HCT116 (cell line): ENCODE data around the gene SUGCT.

Source experiments
- EZH2 ChIP-seq: fragments of 200-600 bp; sonication (generic); IDR thresholded peaks from 2 replicates; pipeline ENCODE4 v1.6.1; 2017; ENCODE audit warnings: antibody characterized with exemption, mixed run types
- EZH2phosphoT487 ChIP-seq: fragments of 200-600 bp; IDR thresholded peaks from 2 replicates; pipeline ENCODE4 v1.6.1; 2018; ENCODE audit warnings: antibody characterized with exemption, borderline replicate concordance
- POLR2A ChIP-seq: IDR thresholded peaks from 2 replicates; pipeline ENCODE4 v1.7.0; 2011; ENCODE audit warnings: borderline replicate concordance; ENCODE audit not compliant: insufficient read depth, insufficient read length; ENCODE audit errors: extremely low read depth
- POLR2AphosphoS5 ChIP-seq: IDR thresholded peaks from 2 replicates; pipeline ENCODE4 v1.6.1; 2011; ENCODE audit warnings: mild to moderate bottlenecking, low read depth, low read length, moderate library complexity
- RAD21 ChIP-seq: IDR thresholded peaks from 2 replicates; pipeline ENCODE4 v1.6.1; 2012; ENCODE audit warnings: low read depth, mild to moderate bottlenecking
- SIN3A ChIP-seq: IDR thresholded peaks from 2 replicates; pipeline ENCODE4 v1.6.1; 2012; ENCODE audit warnings: low read depth
- SP1 ChIP-seq: IDR thresholded peaks from 2 replicates; pipeline ENCODE4 v1.6.1; 2012; ENCODE audit warnings: low read depth
- TCF7L2 ChIP-seq: IDR thresholded peaks from 2 replicates; pipeline ENCODE4 v1.7.0; 2011; ENCODE audit warnings: borderline replicate concordance, inconsistent platforms; ENCODE audit not compliant: insufficient read depth, insufficient read length; ENCODE audit errors: extremely low read depth
- TF ChIP-seq, protein P1 (sequence below), 3 experiments: fragments of 200-600 bp in 1 of 3; sonication (generic) in 1 of 3; IDR thresholded peaks in 2 of 3; conservative IDR thresholded peaks in 1 of 3; 2 replicates each; pipeline ENCODE4 v1.5.1; 2012 to 2017; ENCODE audit warnings: low read depth in 2 of 3, low read length in 2 of 3, antibody characterized with exemption in 1 of 3, borderline replicate concordance in 1 of 3, control low read depth in 1 of 3, mild to moderate bottlenecking in 1 of 3, mixed read lengths in 1 of 3, mixed run types in 1 of 3, moderate library complexity in 1 of 3; ENCODE audit not compliant: insufficient read depth in 1 of 3
- TF ChIP-seq, protein P2 (sequence below): IDR thresholded peaks from 2 replicates; pipeline ENCODE4 v1.6.1; 2012; ENCODE audit warnings: low read depth
- TF ChIP-seq, protein P3 (sequence below): IDR thresholded peaks from 2 replicates; pipeline ENCODE4 v1.6.1; 2012

DNA sequence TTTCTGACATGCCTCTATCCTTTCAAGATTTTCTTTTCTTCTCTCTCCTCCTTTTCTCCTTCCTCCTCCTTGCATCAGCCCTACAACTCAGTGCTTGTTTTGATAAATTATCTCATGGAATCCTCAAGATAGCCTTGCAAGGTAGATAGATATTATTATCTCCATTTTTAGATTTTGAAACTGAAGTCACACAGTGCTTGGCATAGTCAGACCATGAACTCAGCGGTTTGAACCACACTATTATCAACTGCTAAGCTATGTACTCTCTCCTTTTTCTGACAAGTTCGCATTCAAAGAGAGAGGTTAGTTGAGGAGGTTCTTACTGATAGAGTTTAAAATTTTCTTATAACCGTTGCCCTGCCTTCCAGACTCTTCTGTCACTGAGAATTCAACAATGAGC lies 79.1 kb downstream of the SUGCT start:
- TF ChIP-seq, protein P1, sequence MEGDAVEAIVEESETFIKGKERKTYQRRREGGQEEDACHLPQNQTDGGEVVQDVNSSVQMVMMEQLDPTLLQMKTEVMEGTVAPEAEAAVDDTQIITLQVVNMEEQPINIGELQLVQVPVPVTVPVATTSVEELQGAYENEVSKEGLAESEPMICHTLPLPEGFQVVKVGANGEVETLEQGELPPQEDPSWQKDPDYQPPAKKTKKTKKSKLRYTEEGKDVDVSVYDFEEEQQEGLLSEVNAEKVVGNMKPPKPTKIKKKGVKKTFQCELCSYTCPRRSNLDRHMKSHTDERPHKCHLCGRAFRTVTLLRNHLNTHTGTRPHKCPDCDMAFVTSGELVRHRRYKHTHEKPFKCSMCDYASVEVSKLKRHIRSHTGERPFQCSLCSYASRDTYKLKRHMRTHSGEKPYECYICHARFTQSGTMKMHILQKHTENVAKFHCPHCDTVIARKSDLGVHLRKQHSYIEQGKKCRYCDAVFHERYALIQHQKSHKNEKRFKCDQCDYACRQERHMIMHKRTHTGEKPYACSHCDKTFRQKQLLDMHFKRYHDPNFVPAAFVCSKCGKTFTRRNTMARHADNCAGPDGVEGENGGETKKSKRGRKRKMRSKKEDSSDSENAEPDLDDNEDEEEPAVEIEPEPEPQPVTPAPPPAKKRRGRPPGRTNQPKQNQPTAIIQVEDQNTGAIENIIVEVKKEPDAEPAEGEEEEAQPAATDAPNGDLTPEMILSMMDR (IDR thresholded peaks at IDR 0.05 in 2 of 3, conservative IDR thresholded peaks at IDR 0.05 in 1 of 3; ENCODE audit: borderline replicate concordance in 1 of 3, insufficient read depth in 1 of 3, low read depth in 2 of 3, low read length in 2 of 3): no peak
- TF ChIP-seq POLR2AphosphoS5 (no peak), EZH2phosphoT487 (no peak), POLR2A (no peak), SIN3A (no peak), RAD21 (no peak), TCF7L2 (no peak), SP1 (no peak), EZH2 (no peak)
- TF ChIP-seq, protein P2, sequence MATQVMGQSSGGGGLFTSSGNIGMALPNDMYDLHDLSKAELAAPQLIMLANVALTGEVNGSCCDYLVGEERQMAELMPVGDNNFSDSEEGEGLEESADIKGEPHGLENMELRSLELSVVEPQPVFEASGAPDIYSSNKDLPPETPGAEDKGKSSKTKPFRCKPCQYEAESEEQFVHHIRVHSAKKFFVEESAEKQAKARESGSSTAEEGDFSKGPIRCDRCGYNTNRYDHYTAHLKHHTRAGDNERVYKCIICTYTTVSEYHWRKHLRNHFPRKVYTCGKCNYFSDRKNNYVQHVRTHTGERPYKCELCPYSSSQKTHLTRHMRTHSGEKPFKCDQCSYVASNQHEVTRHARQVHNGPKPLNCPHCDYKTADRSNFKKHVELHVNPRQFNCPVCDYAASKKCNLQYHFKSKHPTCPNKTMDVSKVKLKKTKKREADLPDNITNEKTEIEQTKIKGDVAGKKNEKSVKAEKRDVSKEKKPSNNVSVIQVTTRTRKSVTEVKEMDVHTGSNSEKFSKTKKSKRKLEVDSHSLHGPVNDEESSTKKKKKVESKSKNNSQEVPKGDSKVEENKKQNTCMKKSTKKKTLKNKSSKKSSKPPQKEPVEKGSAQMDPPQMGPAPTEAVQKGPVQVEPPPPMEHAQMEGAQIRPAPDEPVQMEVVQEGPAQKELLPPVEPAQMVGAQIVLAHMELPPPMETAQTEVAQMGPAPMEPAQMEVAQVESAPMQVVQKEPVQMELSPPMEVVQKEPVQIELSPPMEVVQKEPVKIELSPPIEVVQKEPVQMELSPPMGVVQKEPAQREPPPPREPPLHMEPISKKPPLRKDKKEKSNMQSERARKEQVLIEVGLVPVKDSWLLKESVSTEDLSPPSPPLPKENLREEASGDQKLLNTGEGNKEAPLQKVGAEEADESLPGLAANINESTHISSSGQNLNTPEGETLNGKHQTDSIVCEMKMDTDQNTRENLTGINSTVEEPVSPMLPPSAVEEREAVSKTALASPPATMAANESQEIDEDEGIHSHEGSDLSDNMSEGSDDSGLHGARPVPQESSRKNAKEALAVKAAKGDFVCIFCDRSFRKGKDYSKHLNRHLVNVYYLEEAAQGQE: no peak
- TF ChIP-seq, protein P3, sequence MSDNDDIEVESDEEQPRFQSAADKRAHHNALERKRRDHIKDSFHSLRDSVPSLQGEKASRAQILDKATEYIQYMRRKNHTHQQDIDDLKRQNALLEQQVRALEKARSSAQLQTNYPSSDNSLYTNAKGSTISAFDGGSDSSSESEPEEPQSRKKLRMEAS: no peak
